ENCODE data around the gene SYAP1.
"Not testable (repeated sequence)": the region's sequence is repeated elsewhere in the genome, so short reads cannot be mapped to it uniquely, and the experiment has no call there.

GRCh38 chrX:16761500-16761899 lies 42.1 kb downstream of the SYAP1 start:
- not testable (repeated sequence) for TF ChIP-seq CTCF, POLR2A (IDR thresholded peaks at IDR 0.05)

Data from Peyer's patch (tissue), 4 donors.